AG09319 (cell line): ENCODE results near the gene DDN.

ENCODE experiments used
- DNase-seq: peaks from one replicate; pipeline ENCODE4 v3.0.0-alpha.2; 2010; ENCODE audit warnings: low read depth; ENCODE audit errors: extremely low read depth
- CTCF ChIP-seq: IDR thresholded peaks from 2 replicates; pipeline ENCODE4 v1.5.1; 2011; ENCODE audit warnings: low read depth, mild to moderate bottlenecking, inconsistent platforms, low read length, moderate library complexity

DDN gene

GRCh38 chr12:48995086-48995879 lies 3.9 kb downstream of the DDN start:
- DNase-seq: no peak
- TF ChIP-seq CTCF: peak; percentile 81

- DNase-seq: no peak
- TF ChIP-seq CTCF: no peak
Observed at GRCh38 chr12:48994224-48995085, 4.7 kb downstream of the DDN start.

GRCh38 chr12:48993787-48994186 lies 5.4 kb downstream of the DDN start:
- DNase-seq: no peak
- no peak for TF ChIP-seq CTCF

GRCh38 chr12:48991247-48992050 lies 7.7 kb downstream of the DDN start:
- TF ChIP-seq CTCF: no peak
- no peak for DNase-seq

GRCh38 chr12:48990552-48990951 lies 8.6 kb downstream of the DDN start:
- no peak for TF ChIP-seq CTCF
- no peak for DNase-seq

- TF ChIP-seq CTCF: peak; percentile 84
- DNase-seq: no peak
Observed at GRCh38 chr12:48988030-48988649, 11.0 kb downstream of the DDN start.
